Liver (tissue), 9 donors: ENCODE measurements around the gene TAPT1. TPM values are rescaled to one million over a fixed set of nuclear protein-coding genes. Genes with fewer than 3 reads are reported as not detected.

ENCODE experiments used
- DNase-seq: peaks from one replicate; pipeline ENCODE4 v3.0.0-alpha.2; 2017; ENCODE audit warnings: low spot score
- H3K27ac ChIP-seq, 2 donors: one replicate each; pipeline ENCODE4 v1.7.0; 2013; ENCODE audit warnings: inconsistent platforms in 2 of 2, low read length in 2 of 2, control low read depth in 1 of 2, low read depth in 1 of 2, mild to moderate bottlenecking in 1 of 2
- H3K27me3 ChIP-seq, 4 donors: one replicate each; pipeline versions ENCODE4 v1.6.1 to v1.7.0; 2013; ENCODE audit warnings: low read length in 3 of 4, inconsistent platforms in 1 of 4, mild to moderate bottlenecking in 1 of 4, moderate library complexity in 1 of 4; ENCODE audit not compliant: control insufficient read depth in 4 of 4, insufficient read depth in 4 of 4
- H3K36me3 ChIP-seq, 4 donors: one replicate each; pipeline versions ENCODE4 v1.6.1 to v1.7.0; 2013; ENCODE audit warnings: low read length in 3 of 4, mild to moderate bottlenecking in 3 of 4, low read depth in 1 of 4, moderate library complexity in 1 of 4; ENCODE audit not compliant: control insufficient read depth in 4 of 4, insufficient read depth in 3 of 4
- H3K4me1 ChIP-seq, 4 donors: one replicate each; pipeline versions ENCODE4 v1.6.1 to v1.7.0; 2013; ENCODE audit warnings: low read length in 3 of 4, mild to moderate bottlenecking in 3 of 4, moderate library complexity in 1 of 4; ENCODE audit not compliant: control insufficient read depth in 4 of 4, insufficient read depth in 4 of 4
- H3K4me3 ChIP-seq, 3 donors: one replicate each; pipeline versions ENCODE4 v1.6.1 to v1.7.0; 2013; ENCODE audit warnings: low read length in 3 of 3, control low read depth in 1 of 3, low read depth in 1 of 3, mild to moderate bottlenecking in 1 of 3
- H3K9ac ChIP-seq, 2 donors: one replicate each; pipeline ENCODE4 v1.7.0; 2013; ENCODE audit warnings: low read length in 2 of 2, mild to moderate bottlenecking in 2 of 2, moderate library complexity in 2 of 2, control low read depth in 1 of 2, low read depth in 1 of 2
- H3K9me3 ChIP-seq, 4 donors: one replicate each; pipeline versions ENCODE4 v1.6.1 to v1.7.0; 2013; ENCODE audit warnings: low read length in 3 of 4; ENCODE audit not compliant: control insufficient read depth in 4 of 4
- ATF3 ChIP-seq: IDR thresholded peaks from 2 replicates; pipeline ENCODE4 v1.6.1; 2016; ENCODE audit warnings: antibody characterized with exemption
- CTCF ChIP-seq: fragments of 150-350 bp; IDR thresholded peaks from 2 replicates; pipeline ENCODE4 v1.5.1; 2017; ENCODE audit warnings: improper control_type of control experiment, low read depth, low read length; ENCODE audit not compliant: missing input control
- EGR1 ChIP-seq, 2 donors: IDR thresholded peaks; 2 replicates each; pipeline ENCODE4 v1.6.1; 2016 to 2018; ENCODE audit warnings: antibody characterized with exemption in 2 of 2, low read depth in 2 of 2
- FOXA1 ChIP-seq: IDR thresholded peaks from 2 replicates; pipeline ENCODE4 v1.6.1; 2016; ENCODE audit warnings: antibody characterized with exemption
- GABPA ChIP-seq, 2 donors: IDR thresholded peaks in 1 of 2; conservative IDR thresholded peaks in 1 of 2; 2 replicates each; pipeline ENCODE4 v1.6.1; 2016; ENCODE audit warnings: antibody characterized with exemption in 2 of 2, mild to moderate bottlenecking in 1 of 2, moderate library complexity in 1 of 2
- HNF4A ChIP-seq, 2 donors: conservative IDR thresholded peaks; 2 replicates each; pipeline ENCODE4 v1.6.1; 2016; ENCODE audit warnings: antibody characterized with exemption in 2 of 2, mild to moderate bottlenecking in 2 of 2
- JUND ChIP-seq, 2 donors: IDR thresholded peaks; 2 replicates each; pipeline ENCODE4 v1.6.1; 2016; ENCODE audit warnings: antibody characterized with exemption in 2 of 2
- NR2F2 ChIP-seq: IDR thresholded peaks from 2 replicates; pipeline ENCODE4 v1.6.1; 2016; ENCODE audit warnings: antibody characterized with exemption
- RAD21 ChIP-seq, 2 donors: IDR thresholded peaks; 2 replicates each; pipeline ENCODE4 v1.6.1; 2016; ENCODE audit warnings: antibody characterized with exemption in 2 of 2, mild to moderate bottlenecking in 2 of 2
- REST ChIP-seq: IDR thresholded peaks from 2 replicates; pipeline ENCODE4 v1.6.1; 2016; ENCODE audit warnings: antibody characterized with exemption, mild to moderate bottlenecking
- RXRA ChIP-seq, 2 donors: IDR thresholded peaks; 2 replicates each; pipeline ENCODE4 v1.6.1; 2017 to 2018; ENCODE audit warnings: antibody characterized with exemption in 2 of 2, mild to moderate bottlenecking in 1 of 2
- SP1 ChIP-seq: IDR thresholded peaks from 2 replicates; pipeline ENCODE4 v1.6.1; 2018; ENCODE audit warnings: antibody characterized with exemption, mild to moderate bottlenecking
- TAF1 ChIP-seq: conservative IDR thresholded peaks from 2 replicates; pipeline ENCODE4 v1.6.1; 2016; ENCODE audit warnings: antibody characterized with exemption, mild to moderate bottlenecking
- YY1 ChIP-seq: IDR thresholded peaks from 2 replicates; pipeline ENCODE4 v1.6.1; 2016; ENCODE audit warnings: antibody characterized with exemption, mild to moderate bottlenecking
- WGBS: extraction: QIAGEN DNeasy Blood & Tissue Kit; methylation state at CpG from one replicate; pipeline ENCODE4 v1.1.7; 2013; 5-methylcytosine and 5-hydroxymethylcytosine counted together
- polyA plus RNA-seq, 2 donors: library from polyadenylated mRNA; stranded (reverse) in 1 of 2; unstranded in 1 of 2; fragments of 200-250 nt in 1 of 2; fragments of >200 nt in 1 of 2; fragmentation: Nextera tagmentation in 1 of 2; extraction: Ambion mirVana in 1 of 2; gene quantifications; one replicate each; pipeline versions ENCODE4 v1.2.1 to v1.2.3, GENCODE V29; 2013 to 2015
- total RNA-seq, 2 donors: library from RNA; depleted of rRNA; stranded (reverse); fragments of >200 nt; gene quantifications; one replicate each; pipeline ENCODE4 v1.2.3, GENCODE V29; 2014
- donor health status: healthy.
- donor health status: healthy.
- donor health status: healthy.
- donor health status: healthy.
- donor health status: healthy.

TAPT1 gene
- total and polyA plus RNA-seq, 4 donors = 12.2 to 53.7 (median 22.1) TPM

GRCh38 chr4:16267639-16268038 is 41.4 kb upstream of the TAPT1 start:
- DNase-seq = no peak
- TF ChIP-seq EGR1 (IDR thresholded peaks at IDR 0.05; ENCODE audit: low read depth in 2 of 2) = no peak
- no peak for TF ChIP-seq TAF1
- Histone ChIP-seq H3K9ac (no peak overlapping the region), H3K4me1 (no peaks in the 10 kb centered on the region), H3K27ac (no peak overlapping the region), H3K27me3 (no peaks in the 10 kb centered on the region), H3K36me3 (no peaks in the 10 kb centered on the region), H3K4me3 (no peak overlapping the region), H3K9me3 (no peaks in the 10 kb centered on the region)
- WGBS = 100% methylated on average over 1 of the region's 1 CpG

- 93% methylated on average over 3 of the region's 3 CpGs for WGBS
- H3K9ac ChIP-seq = no peak overlapping the region
- no peaks in the 10 kb centered on the region for H3K27me3 ChIP-seq
- no peak overlapping the region for H3K4me3 ChIP-seq
- H3K36me3 ChIP-seq = no peaks in the 10 kb centered on the region
- TF ChIP-seq GABPA (IDR thresholded peaks at IDR 0.05 in 1 of 2, conservative IDR thresholded peaks at IDR 0.05 in 1 of 2) (no peak), HNF4A (conservative IDR thresholded peaks at IDR 0.05) (no peak), RXRA (IDR thresholded peaks at IDR 0.05) (no peak), CTCF (no peak), JUND (IDR thresholded peaks at IDR 0.05) (no peak), NR2F2 (no peak), EGR1 (IDR thresholded peaks at IDR 0.05; ENCODE audit: low read depth in 2 of 2) (no peak), SP1 (no peak), RAD21 (IDR thresholded peaks at IDR 0.05) (no peak), REST (no peak), ATF3 (no peak), FOXA1 (no peak), YY1 (no peak)
- no peak for DNase-seq
- H3K4me1 ChIP-seq = no peaks in the 10 kb centered on the region
- H3K27ac ChIP-seq = no peak overlapping the region
- H3K9me3 ChIP-seq = no peaks in the 10 kb centered on the region
Measured at GRCh38 chr4:16265820-16266219, 39.5 kb upstream of the TAPT1 start.

GRCh38 chr4:16264798-16265197 is 38.5 kb upstream of the TAPT1 start:
- H3K9ac ChIP-seq = no peak overlapping the region

More at GRCh38 chr4:16264798-16265197, 38.5 kb upstream of the TAPT1 start:
- Histone ChIP-seq H3K27me3 (no peaks in the 10 kb centered on the region), H3K36me3 (no peaks in the 10 kb centered on the region), H3K4me3 (no peak overlapping the region), H3K4me1 (no peaks in the 10 kb centered on the region), H3K27ac (no peak overlapping the region), H3K9me3 (no peaks in the 10 kb centered on the region)
- no peak for DNase-seq
- TF ChIP-seq RAD21 (IDR thresholded peaks at IDR 0.05) (peak; percentile 91 to 93), CTCF (peak; percentile 78), HNF4A (conservative IDR thresholded peaks at IDR 0.05) (no peak)
- 13% methylated on average over 3 of the region's 3 CpGs for WGBS
